ENCODE data around the gene CD200R1L. TPM values are rescaled to one million over a fixed set of nuclear protein-coding genes. Genes with fewer than 3 reads are reported as not detected.

The CD200R1L gene
- total RNA-seq, 1 donor from 2014 or later: not detected

- Mint-ChIP-seq H3K9me3 (peaks cover 3% of the 10 kb centered on the region), H3K4me1 (ENCODE audit: unreplicated experiment) (peaks cover 4% of the 10 kb centered on the region), H3K27me3 (no peaks in the 10 kb centered on the region), H3K4me3 (no peak overlapping the region), H3K27ac (no peak overlapping the region), H3K36me3 (no peaks in the 10 kb centered on the region)
- DNase-seq (ENCODE audit: extremely low spot score, unreplicated experiment): no peak
- no peak for TF ChIP-seq CTCF (conservative IDR thresholded peaks at IDR 0.05)
Observed at GRCh38 chr3:112779558-112780480, 66.8 kb downstream of the CD200R1L start.

GRCh38 chr3:112779011-112779410, 67.7 kb downstream of the CD200R1L start:
- Mint-ChIP-seq H3K4me3 (no peak overlapping the region), H3K27me3 (no peaks in the 10 kb centered on the region), H3K4me1 (ENCODE audit: unreplicated experiment) (peaks cover 4% of the 10 kb centered on the region), H3K27ac (no peak overlapping the region), H3K36me3 (no peaks in the 10 kb centered on the region), H3K9me3 (peaks cover 3% of the 10 kb centered on the region)
- DNase-seq (ENCODE audit: extremely low spot score, unreplicated experiment): no peak
- TF ChIP-seq CTCF (conservative IDR thresholded peaks at IDR 0.05): no peak

GRCh38 chr3:112778353-112778948, 68.2 kb downstream of the CD200R1L start:
- Mint-ChIP-seq H3K27ac (no peak overlapping the region), H3K4me3 (no peak overlapping the region), H3K4me1 (ENCODE audit: unreplicated experiment) (peaks cover 4% of the 10 kb centered on the region), H3K9me3 (peaks cover 3% of the 10 kb centered on the region), H3K27me3 (no peaks in the 10 kb centered on the region), H3K36me3 (no peaks in the 10 kb centered on the region)
- DNase-seq (ENCODE audit: extremely low spot score, unreplicated experiment): no peak
- no peak for TF ChIP-seq CTCF (conservative IDR thresholded peaks at IDR 0.05)

GRCh38 chr3:112777811-112778210, 68.9 kb downstream of the CD200R1L start:
- Mint-ChIP-seq H3K27me3 (no peaks in the 10 kb centered on the region), H3K27ac (no peak overlapping the region), H3K4me1 (ENCODE audit: unreplicated experiment) (peaks cover 5% of the 10 kb centered on the region), H3K36me3 (no peaks in the 10 kb centered on the region), H3K9me3 (peaks cover 3% of the 10 kb centered on the region), H3K4me3 (no peak overlapping the region)
- no peak for TF ChIP-seq CTCF (conservative IDR thresholded peaks at IDR 0.05)
- DNase-seq (ENCODE audit: extremely low spot score, unreplicated experiment): no peak

- Mint-ChIP-seq H3K4me3 (no peak overlapping the region), H3K27me3 (no peaks in the 10 kb centered on the region), H3K27ac (no peak overlapping the region)
Observed at GRCh38 chr3:112776836-112777235, 69.8 kb downstream of the CD200R1L start.

More at GRCh38 chr3:112776836-112777235, 69.8 kb downstream of the CD200R1L start:
- no peak for DNase-seq (ENCODE audit: extremely low spot score, unreplicated experiment)
- TF ChIP-seq CTCF (conservative IDR thresholded peaks at IDR 0.05): no peak
- Mint-ChIP-seq H3K4me1 (ENCODE audit: unreplicated experiment) (peaks cover 12% of the 10 kb centered on the region), H3K36me3 (no peaks in the 10 kb centered on the region), H3K9me3 (peaks cover 3% of the 10 kb centered on the region)
